Trophoblast cell (in vitro differentiated cells and primary cell): ENCODE results near the gene VSIR.

Source experiments
- DNase-seq, 2 donors: peaks; one replicate each; pipeline ENCODE4 v3.0.0-alpha.2; 2016
- H2AFZ ChIP-seq: 2 replicates; pipeline ENCODE4 v1.6.1; 2013; ENCODE audit warnings: low read length, moderate library complexity, mild to moderate bottlenecking; ENCODE audit not compliant: insufficient read depth, poor library complexity
- H2AK5ac ChIP-seq: 2 replicates; pipeline ENCODE4 v1.6.1; 2013; ENCODE audit warnings: mild to moderate bottlenecking, low read length
- H2BK120ac ChIP-seq: 2 replicates; pipeline ENCODE4 v1.6.1; 2013; ENCODE audit warnings: low read length, mild to moderate bottlenecking, moderate library complexity; ENCODE audit not compliant: insufficient read depth, poor library complexity
- H2BK12ac ChIP-seq: 2 replicates; pipeline ENCODE4 v1.6.1; 2013; ENCODE audit warnings: mild to moderate bottlenecking, low read length, moderate library complexity
- H2BK5ac ChIP-seq: 2 replicates; pipeline ENCODE4 v1.6.1; 2013; ENCODE audit warnings: low read length, low read depth, moderate library complexity, mild to moderate bottlenecking; ENCODE audit not compliant: poor library complexity
- H3K14ac ChIP-seq: 2 replicates; pipeline ENCODE4 v1.6.1; 2013; ENCODE audit warnings: mild to moderate bottlenecking, low read length
- H3K18ac ChIP-seq: 2 replicates; pipeline ENCODE4 v1.6.1; 2013; ENCODE audit warnings: mild to moderate bottlenecking, low read length
- H3K23ac ChIP-seq: 2 replicates; pipeline ENCODE4 v1.6.1; 2013; ENCODE audit warnings: low read length
- H3K27ac ChIP-seq: 2 replicates; pipeline ENCODE4 v1.5.1; 2013; ENCODE audit warnings: low read depth, mild to moderate bottlenecking, inconsistent platforms, low read length, moderate library complexity
- H3K27me3 ChIP-seq: 2 replicates; pipeline ENCODE4 v1.6.1; 2013; ENCODE audit warnings: inconsistent platforms, mild to moderate bottlenecking, low read length, moderate library complexity; ENCODE audit not compliant: insufficient read depth
- H3K36me3 ChIP-seq, 2 experiments: 1 replicate in 1 of 2; 2 replicates in 1 of 2; pipeline ENCODE4 v1.6.1; 2013; ENCODE audit warnings: low read length in 2 of 2, mild to moderate bottlenecking in 2 of 2, moderate library complexity in 1 of 2; ENCODE audit not compliant: insufficient read depth in 2 of 2, control insufficient read depth in 1 of 2
- H3K4ac ChIP-seq: 2 replicates; pipeline ENCODE4 v1.6.1; 2013; ENCODE audit warnings: low read depth, mild to moderate bottlenecking, low read length, moderate library complexity
- H3K4me1 ChIP-seq, 2 experiments: 1 replicate in 1 of 2; 2 replicates in 1 of 2; pipeline ENCODE4 v1.6.1; 2013; ENCODE audit warnings: low read length in 2 of 2, mild to moderate bottlenecking in 2 of 2, moderate library complexity in 1 of 2; ENCODE audit not compliant: insufficient read depth in 2 of 2, control insufficient read depth in 1 of 2
- H3K4me2 ChIP-seq: 2 replicates; pipeline ENCODE4 v1.6.1; 2013; ENCODE audit warnings: inconsistent platforms, mild to moderate bottlenecking, low read length, moderate library complexity
- H3K4me3 ChIP-seq: 2 replicates; pipeline ENCODE4 v1.5.1; 2013; ENCODE audit warnings: mild to moderate bottlenecking, low read depth, low read length, inconsistent platforms
- H3K79me1 ChIP-seq: one replicate; pipeline ENCODE4 v1.6.1; 2013; ENCODE audit warnings: low read length
- H3K79me2 ChIP-seq: 2 replicates; pipeline ENCODE4 v1.6.1; 2013; ENCODE audit warnings: low read length, mild to moderate bottlenecking; ENCODE audit not compliant: control insufficient read depth, insufficient read depth, poor library complexity
- H3K9ac ChIP-seq: 2 replicates; pipeline ENCODE4 v1.6.1; 2013; ENCODE audit warnings: mild to moderate bottlenecking, low read length
- H3K9me3 ChIP-seq: 2 replicates; pipeline ENCODE4 v1.6.1; 2013; ENCODE audit warnings: low read depth, mild to moderate bottlenecking, control low read depth, inconsistent platforms, low read length; ENCODE audit not compliant: insufficient read depth
- H4K12ac ChIP-seq: 2 replicates; pipeline ENCODE4 v1.6.1; 2013; ENCODE audit warnings: low read depth, mild to moderate bottlenecking, low read length, moderate library complexity
- H4K8ac ChIP-seq: 2 replicates; pipeline ENCODE4 v1.6.1; 2013; ENCODE audit warnings: low read depth, mild to moderate bottlenecking, low read length, moderate library complexity
- H4K91ac ChIP-seq: one replicate; pipeline ENCODE4 v1.6.1; 2013; ENCODE audit warnings: low read depth, mild to moderate bottlenecking, low read length, moderate library complexity
- WGBS: extraction: QIAGEN DNeasy Blood & Tissue Kit; methylation state at CpG from one replicate; pipeline ENCODE4 v1.1.7; 2013; ENCODE audit warnings: missing lambda C conversion rate; ENCODE audit not compliant: insufficient read length, insufficient coverage; ENCODE audit errors: extremely low coverage; 5-methylcytosine and 5-hydroxymethylcytosine counted together

Gene VSIR

GRCh38 chr10:71742301-71743088 lies 30.8 kb downstream of the VSIR start:
- no peak for DNase-seq
- H3K4me2 ChIP-seq: no peak overlapping the region
- H4K12ac ChIP-seq: no peak overlapping the region
- no peak overlapping the region for H4K8ac ChIP-seq
- no peak overlapping the region for H3K4me3 ChIP-seq
- H2AK5ac ChIP-seq: no peak overlapping the region
- WGBS: no CpG with 5 or more reads among the region's 10 CpGs
- no peak overlapping the region for H3K18ac ChIP-seq
- H3K36me3 ChIP-seq: no peaks in the 10 kb centered on the region
- no peaks in the 10 kb centered on the region for H3K27me3 ChIP-seq
- no peak overlapping the region for H2BK5ac ChIP-seq
- no peak overlapping the region for H3K14ac ChIP-seq
- no peak overlapping the region for H3K27ac ChIP-seq
- no peak overlapping the region for H3K23ac ChIP-seq
- no peak overlapping the region for H3K4ac ChIP-seq
- no peak overlapping the region for H2AFZ ChIP-seq
- H2BK12ac ChIP-seq: no peak overlapping the region
- peaks cover 6 to 10% of the 10 kb centered on the region in 2 experiments for H3K4me1 ChIP-seq
- no peak overlapping the region for H3K9ac ChIP-seq
- peaks cover 5% of the 10 kb centered on the region for H3K9me3 ChIP-seq
- H4K91ac ChIP-seq: no peak overlapping the region
- no peaks in the 10 kb centered on the region for H3K79me2 ChIP-seq
- H3K79me1 ChIP-seq: no peaks in the 10 kb centered on the region
- H2BK120ac ChIP-seq: no peak overlapping the region

GRCh38 chr10:71741671-71742070 lies 31.6 kb downstream of the VSIR start:
- Histone ChIP-seq H4K91ac (no peak overlapping the region), H3K18ac (no peak overlapping the region), H4K12ac (no peak overlapping the region), H3K79me2 (no peaks in the 10 kb centered on the region), H2AFZ (no peak overlapping the region), H3K4me1 (peaks cover 5% of the 10 kb centered on the region in 2 experiments), H3K36me3 (no peaks in the 10 kb centered on the region), H3K79me1 (no peaks in the 10 kb centered on the region), H2BK120ac (no peak overlapping the region), H3K23ac (no peak overlapping the region), H2AK5ac (no peak overlapping the region), H2BK5ac (no peak overlapping the region), H3K27ac (no peak overlapping the region), H3K9me3 (peaks cover 5% of the 10 kb centered on the region), H3K4ac (no peak overlapping the region), H3K4me3 (no peak overlapping the region), H3K27me3 (no peaks in the 10 kb centered on the region), H4K8ac (no peak overlapping the region), H3K14ac (no peak overlapping the region), H3K4me2 (no peak overlapping the region), H3K9ac (no peak overlapping the region), H2BK12ac (no peak overlapping the region)
- DNase-seq: no peak
- WGBS: no CpG with 5 or more reads among the region's 20 CpGs

- Histone ChIP-seq H4K91ac (no peak overlapping the region), H3K9me3 (peaks cover 5% of the 10 kb centered on the region), H3K9ac (no peak overlapping the region), H3K14ac (no peak overlapping the region), H3K27me3 (no peaks in the 10 kb centered on the region), H3K79me1 (no peaks in the 10 kb centered on the region), H4K12ac (no peak overlapping the region), H3K18ac (no peak overlapping the region), H3K4ac (no peak overlapping the region), H2BK12ac (no peak overlapping the region), H3K36me3 (no peaks in the 10 kb centered on the region), H3K23ac (no peak overlapping the region), H3K4me1 (no peaks in the 10 kb centered on the region), H3K4me3 (no peak overlapping the region), H3K79me2 (no peaks in the 10 kb centered on the region), H2BK120ac (no peak overlapping the region), H2AFZ (no peak overlapping the region), H4K8ac (no peak overlapping the region), H2AK5ac (no peak overlapping the region), H3K27ac (no peak overlapping the region), H2BK5ac (no peak overlapping the region), H3K4me2 (no peak overlapping the region)
- WGBS: no CpG with 5 or more reads among the region's 4 CpGs
- DNase-seq: no peak
Observed at GRCh38 chr10:71741029-71741428, 32.3 kb downstream of the VSIR start.

GRCh38 chr10:71740069-71740653 lies 33.2 kb downstream of the VSIR start:
- Histone ChIP-seq H4K91ac (no peak overlapping the region), H4K8ac (no peak overlapping the region), H3K9me3 (peaks cover 5% of the 10 kb centered on the region), H3K4ac (no peak overlapping the region), H3K36me3 (no peaks in the 10 kb centered on the region), H4K12ac (no peak overlapping the region), H2AK5ac (no peak overlapping the region), H3K9ac (no peak overlapping the region), H3K14ac (no peak overlapping the region), H3K4me1 (no peaks in the 10 kb centered on the region), H2BK120ac (no peak overlapping the region), H3K4me2 (no peak overlapping the region), H3K18ac (no peak overlapping the region), H3K4me3 (no peak overlapping the region), H2BK12ac (no peak overlapping the region), H3K79me2 (no peaks in the 10 kb centered on the region), H2BK5ac (no peak overlapping the region), H3K23ac (no peak overlapping the region), H3K27ac (no peak overlapping the region), H3K79me1 (no peaks in the 10 kb centered on the region), H2AFZ (no peak overlapping the region), H3K27me3 (no peaks in the 10 kb centered on the region)
- no CpG with 5 or more reads among the region's 9 CpGs for WGBS
- peak in 1 of 2 donors; percentile 5 for DNase-seq
